Esophagus muscularis mucosa (tissue), 4 donors: Measurements from ENCODE around the gene TRPM6.

ENCODE experiments used
- CTCF ChIP-seq, 3 experiments: fragments of 200-600 bp in 2 of 3; fragments of 450-650 bp in 1 of 3; sonication (generic) in 2 of 3; IDR thresholded peaks; one replicate each; pipeline ENCODE4 v1.5.1; 2017 to 2019; ENCODE audit warnings: antibody characterized with exemption in 3 of 3, mild to moderate bottlenecking in 2 of 3, moderate library complexity in 1 of 3
- EP300 ChIP-seq: sonication (generic); formaldehyde crosslinking; IDR thresholded peaks from one replicate; pipeline ENCODE4 v1.6.1; 2017; ENCODE audit warnings: antibody characterized with exemption
- POLR2A ChIP-seq: fragments of 450-650 bp; IDR thresholded peaks from one replicate; pipeline ENCODE4 v1.6.1; 2017; ENCODE audit warnings: antibody characterized with exemption, moderate library complexity, mild to moderate bottlenecking, low read depth
- POLR2AphosphoS5 ChIP-seq, 2 donors: sonication (generic); formaldehyde crosslinking; IDR thresholded peaks; one replicate each; pipeline ENCODE4 v1.6.1; 2017; ENCODE audit warnings: antibody characterized with exemption in 2 of 2

GRCh38 chr9:74697535-74697934, 190.2 kb downstream of the TRPM6 start:
- TF ChIP-seq CTCF (IDR thresholded peaks at IDR 0.05) (no peak), POLR2A (no peak), POLR2AphosphoS5 (IDR thresholded peaks at IDR 0.05) (no peak), EP300 (no peak)
